PC-3 (cell line): ENCODE results near the gene ARRB1. TPM values are rescaled to one million over a fixed set of nuclear protein-coding genes. Genes with fewer than 3 reads are reported as not detected.

Experiments used
- ATAC-seq: fragments of 200-7000 bp; cut with Tn5 transposase; 2 replicates; pipeline ENCODE4 v1.9.1; 2020; ENCODE audit warnings: mild to moderate bottlenecking, moderate library complexity
- BruUV-seq: library from RNA; stranded (reverse); fragments of 400-500 nt; replicated peaks from 2 replicates; lab custom pipeline; 2021; lab: Mats Ljungman, UMichigan
- CTCF ChIA-PET: fragments of 300-600 bp; sonication (Branson Sonifier 250); formaldehyde crosslinking; loops from one replicate; lab custom pipeline; 2022; ENCODE audit warnings: antibody characterized with exemption; lab: Charles Lee
- POLR2A ChIA-PET: fragments of 300-600 bp; sonication (Branson Sonifier 250); formaldehyde crosslinking; loops from one replicate; lab custom pipeline; 2022; ENCODE audit warnings: antibody characterized with exemption; ENCODE audit not compliant: unreplicated experiment; lab: Charles Lee
- DNase-seq: peaks from one replicate; pipeline ENCODE4 v3.0.0-alpha.2; 2015
- H2AFZ ChIP-seq: fragments of 300-600 bp; sonication (generic); 2 replicates; pipeline ENCODE4 v1.6.0; 2016; ENCODE audit warnings: antibody characterized with exemption, low read length
- H3F3A ChIP-seq: fragments of 300-600 bp; sonication (generic); one replicate; pipeline ENCODE4 v1.6.0; 2017; ENCODE audit warnings: antibody characterized with exemption, low read length, control low read depth, mild to moderate bottlenecking; ENCODE audit not compliant: unreplicated experiment
- H3K27ac ChIP-seq: fragments of 300-600 bp; sonication (generic); 2 replicates; pipeline ENCODE4 v1.5.1; 2016; ENCODE audit warnings: mild to moderate bottlenecking, low read length
- H3K27me3 ChIP-seq: fragments of 300-600 bp; sonication (generic); 2 replicates; pipeline ENCODE4 v1.6.1; 2016; ENCODE audit warnings: low read length, mixed read lengths
- H3K36me3 ChIP-seq: fragments of 300-600 bp; sonication (generic); 2 replicates; pipeline ENCODE4 v1.6.1; 2016; ENCODE audit warnings: low read depth, mixed run types, low read length, mixed read lengths
- H3K4me1 ChIP-seq: fragments of 300-600 bp; sonication (generic); 2 replicates; pipeline ENCODE4 v1.5.1; 2016; ENCODE audit warnings: low read length; ENCODE audit not compliant: insufficient read depth
- H3K4me2 ChIP-seq: fragments of 300-600 bp; sonication (generic); 2 replicates; pipeline ENCODE4 v1.6.0; 2016; ENCODE audit warnings: low read length
- H3K4me3 ChIP-seq: fragments of 300-600 bp; sonication (generic); 2 replicates; pipeline ENCODE4 v1.5.1; 2016; ENCODE audit warnings: mild to moderate bottlenecking, low read length, mixed read lengths
- H3K79me2 ChIP-seq: fragments of 300-600 bp; sonication (generic); 2 replicates; pipeline ENCODE4 v1.6.1; 2017; ENCODE audit warnings: low read length, mixed read lengths
- H3K9ac ChIP-seq: fragments of 300-600 bp; sonication (generic); 2 replicates; pipeline ENCODE4 v1.6.0; 2016; ENCODE audit warnings: mild to moderate bottlenecking, low read length
- H3K9me2 ChIP-seq: fragments of 300-600 bp; sonication (generic); replicated peaks from 2 replicates; pipeline ENCODE4 v1.6.1; 2016; ENCODE audit warnings: mixed run types, low read length, mixed read lengths
- H3K9me3 ChIP-seq: fragments of 300-600 bp; sonication (generic); 2 replicates; pipeline ENCODE4 v1.6.1; 2016; ENCODE audit warnings: low read length, mixed read lengths
- H4K20me1 ChIP-seq: fragments of 300-600 bp; sonication (generic); 2 replicates; pipeline ENCODE4 v1.6.1; 2016; ENCODE audit warnings: low read length, mixed read lengths
- CTCF ChIP-seq: fragments of 300-600 bp; sonication (generic); conservative IDR thresholded peaks from 2 replicates; pipeline ENCODE4 v1.5.1; 2017; ENCODE audit warnings: antibody characterized with exemption, low read depth, mild to moderate bottlenecking, low read length
- EZH2 ChIP-seq: fragments of 300-600 bp; sonication (generic); IDR thresholded peaks from one replicate; pipeline ENCODE4 v1.6.1; 2017; ENCODE audit warnings: antibody characterized with exemption, mild to moderate bottlenecking, low read length; ENCODE audit not compliant: unreplicated experiment
- EZH2phosphoT487 ChIP-seq: fragments of 300-600 bp; sonication (generic); IDR thresholded peaks from 2 replicates; pipeline ENCODE4 v1.6.1; 2018; ENCODE audit warnings: mild to moderate bottlenecking, antibody characterized with exemption, low read length, borderline replicate concordance
- intact Hi-C: fragments of 100-400 bp; cut with micrococcal nuclease; formaldehyde crosslinking; loops from 2 replicates; pipeline ENCODE4 v1.9.0; 2023
- total RNA-seq: library from RNA; depleted of rRNA; stranded (reverse); fragments of >200 nt; gene quantifications from 2 replicates; pipeline ENCODE4 v1.2.3, GENCODE V29; 2014

Gene ARRB1
- total RNA-seq, 1 experiment from 2014 or later, result 19.1 TPM

- Histone ChIP-seq H3K4me3 (no peak overlapping the region), H3K36me3 (no peaks in the 10 kb centered on the region), H2AFZ (no peak overlapping the region), H3K4me1 (peaks cover 41% of the 10 kb centered on the region), H3K9ac (no peak overlapping the region), H3K79me2 (no peaks in the 10 kb centered on the region), H3K9me3 (no peaks in the 10 kb centered on the region), H3K4me2 (peak overlapping the region; percentile 11), H3K27ac (peak overlapping the region; percentile 81; the same call in 1 of the 2 replicates), H3K27me3 (no peaks in the 10 kb centered on the region), H3K9me2 (no peaks in the 10 kb centered on the region), H4K20me1 (no peaks in the 10 kb centered on the region), H3F3A (peaks cover 11% of the 10 kb centered on the region)
- ChIA-PET POLR2A (interaction anchor here (0.6 kb wide), 2 partner anchors 14 to 380 kb away, joined by 3 to 4 read pairs; no protein-coding TSS in a partner anchor), CTCF (interaction anchor here (0.6 to 1.7 kb wide), 2 partner anchors 21 to 145 kb away, joined by 5 to 11 read pairs; no protein-coding TSS in a partner anchor)
- TF ChIP-seq CTCF (no peak), EZH2phosphoT487 (no peak), EZH2 (no peak)
- ATAC-seq (peak; percentile 37), DNase-seq (peak; percentile 69)
- intact Hi-C loops, result no loop called here
- no TSS peak for BruUV-seq
Measured at GRCh38 chr11:75386942-75387630, 35.6 kb upstream of the ARRB1 start.

DNA sequence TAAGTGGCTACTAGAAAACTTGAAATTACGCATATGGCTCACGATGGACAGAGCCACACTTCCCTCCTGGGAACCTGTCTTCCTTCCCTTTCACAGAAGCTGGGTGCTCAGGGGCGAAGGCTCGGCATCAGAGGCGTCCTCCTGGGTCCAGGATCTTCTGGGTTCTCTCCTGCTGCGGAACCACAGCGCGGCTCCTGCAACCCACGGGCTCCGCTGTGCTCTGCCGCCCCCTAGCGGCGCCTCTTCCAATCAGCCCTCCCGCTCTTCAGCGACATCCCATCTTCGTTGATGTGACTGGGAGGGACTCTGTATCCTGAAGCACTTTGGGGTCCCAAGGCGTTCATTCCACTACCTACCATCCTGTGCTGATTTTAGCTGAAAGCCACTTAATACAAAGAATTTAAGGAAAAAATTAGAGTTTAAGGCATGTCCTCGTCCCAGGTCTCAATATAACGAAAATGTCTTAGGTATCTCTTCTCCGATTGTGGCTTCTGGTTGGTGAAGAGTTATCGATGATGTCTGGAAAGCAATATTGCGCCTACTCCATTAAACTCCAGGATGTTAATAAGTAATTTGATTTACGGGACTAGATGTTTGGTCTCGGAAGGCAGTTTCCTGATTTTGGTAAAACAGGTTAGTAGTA lies 33.1 kb upstream of the ARRB1 start:
- H3K27me3 ChIP-seq, result no peaks in the 10 kb centered on the region
- H3K4me2 ChIP-seq, result peak overlapping the region; percentile 27
- no peak overlapping the region for H3K9ac ChIP-seq
- no peaks in the 10 kb centered on the region for H4K20me1 ChIP-seq
- peak; percentile 64 for ATAC-seq
- peak overlapping the region; percentile 66 for H2AFZ ChIP-seq
- peak overlapping the region; percentile 3; the same call in 1 of the 2 replicates for H3K4me3 ChIP-seq
- ChIA-PET CTCF (no interaction called here), POLR2A (no interaction called here)
- H3K27ac ChIP-seq, result no peak overlapping the region
- peaks cover 35% of the 10 kb centered on the region for H3K4me1 ChIP-seq
- no peaks in the 10 kb centered on the region for H3K79me2 ChIP-seq
- DNase-seq, result peak; percentile 92
- peaks cover 11% of the 10 kb centered on the region for H3F3A ChIP-seq
- H3K36me3 ChIP-seq, result no peaks in the 10 kb centered on the region
- no TSS peak for BruUV-seq
- intact Hi-C loops, result loop anchor here (1.0 kb wide), 2 partner anchors 56 to 104 kb away; no protein-coding TSS in a partner anchor
- no peaks in the 10 kb centered on the region for H3K9me2 ChIP-seq
- no peaks in the 10 kb centered on the region for H3K9me3 ChIP-seq
- peak; percentile 99 for TF ChIP-seq CTCF
- no peak for TF ChIP-seq EZH2
